OCI-LY7 (cell line): ENCODE data around the gene UMAD1. TPM values are rescaled to one million over a fixed set of nuclear protein-coding genes. Genes with fewer than 3 reads are reported as not detected.

ENCODE experiments used
- BruUV-seq: library from RNA; stranded (reverse); fragments of 400-500 nt; replicated peaks from 2 replicates; lab custom pipeline; 2021; lab: Mats Ljungman, UMichigan
- CTCF ChIA-PET: fragments of 300-600 bp; sonication (Branson Sonifier 250); formaldehyde crosslinking; loops from one replicate; lab custom pipeline; 2022; ENCODE audit warnings: antibody characterized with exemption; ENCODE audit not compliant: unreplicated experiment; lab: Charles Lee
- POLR2A ChIA-PET: fragments of 300-600 bp; sonication (Branson Sonifier 250); formaldehyde crosslinking; loops from one replicate; lab custom pipeline; 2022; ENCODE audit warnings: antibody characterized with exemption; lab: Charles Lee
- DNase-seq: peaks from one replicate; pipeline ENCODE4 v3.0.0-alpha.2; 2015; ENCODE audit warnings: low spot score
- H2AFZ ChIP-seq: fragments of 200-600 bp; sonication (generic), shearing (Covaris generic); 2 replicates; pipeline ENCODE4 v1.6.1; 2014; ENCODE audit warnings: mild to moderate bottlenecking, antibody characterized with exemption, low read length, moderate library complexity
- H3K27ac ChIP-seq: fragments of 200-600 bp; sonication (generic); 2 replicates; pipeline ENCODE4 v1.5.1; 2014; ENCODE audit warnings: mixed run types, low read depth, mild to moderate bottlenecking, moderate library complexity, low read length, inconsistent platforms; ENCODE audit not compliant: poor library complexity, severe bottlenecking
- H3K36me3 ChIP-seq: fragments of 200-600 bp; sonication (generic); 2 replicates; pipeline ENCODE4 v1.6.1; 2014; ENCODE audit warnings: mild to moderate bottlenecking, antibody characterized with exemption, low read length, moderate library complexity, mixed read lengths; ENCODE audit not compliant: insufficient read depth
- H3K4me1 ChIP-seq: fragments of 200-600 bp; sonication (generic); 2 replicates; pipeline ENCODE4 v1.5.1; 2014; ENCODE audit warnings: mild to moderate bottlenecking, low read length; ENCODE audit not compliant: insufficient read depth, poor library complexity, severe bottlenecking
- H3K4me2 ChIP-seq: fragments of 200-600 bp; sonication (generic); 2 replicates; pipeline ENCODE4 v1.6.1; 2014; ENCODE audit warnings: mild to moderate bottlenecking, low read length
- H3K4me3 ChIP-seq: fragments of 200-600 bp; sonication (generic); 2 replicates; pipeline ENCODE4 v1.5.1; 2014; ENCODE audit warnings: mild to moderate bottlenecking, low read depth, low read length; ENCODE audit not compliant: poor library complexity, severe bottlenecking
- H3K79me2 ChIP-seq: fragments of 200-600 bp; sonication (generic); 2 replicates; pipeline ENCODE4 v1.6.1; 2016; ENCODE audit warnings: low read depth, mild to moderate bottlenecking, low read length, moderate library complexity, mixed read lengths; ENCODE audit not compliant: insufficient read depth
- H3K9me2 ChIP-seq: fragments of 200-600 bp; sonication (generic); 2 replicates; pipeline ENCODE4 v1.6.1; 2016; ENCODE audit warnings: mild to moderate bottlenecking, low read length, mixed read lengths; ENCODE audit not compliant: insufficient read depth
- H3K9me3 ChIP-seq: fragments of 200-600 bp; sonication (generic); 2 replicates; pipeline ENCODE4 v1.6.1; 2014; ENCODE audit warnings: mild to moderate bottlenecking, mixed run types, low read length, mixed read lengths
- H4K20me1 ChIP-seq: fragments of 200-600 bp; sonication (generic); 2 replicates; pipeline ENCODE4 v1.6.1; 2014; ENCODE audit warnings: mild to moderate bottlenecking, antibody characterized with exemption, low read length, moderate library complexity, mixed read lengths; ENCODE audit not compliant: insufficient read depth
- CTCF ChIP-seq: fragments of 200-600 bp; sonication (generic); conservative IDR thresholded peaks from 2 replicates; pipeline ENCODE4 v1.5.1; 2014; ENCODE audit warnings: mild to moderate bottlenecking, antibody characterized with exemption, low read length, moderate library complexity, mixed read lengths
- EZH2phosphoT487 ChIP-seq: fragments of 200-600 bp; sonication (generic); IDR thresholded peaks from 2 replicates; pipeline ENCODE4 v1.6.1; 2018; ENCODE audit warnings: low read depth, borderline replicate concordance, mild to moderate bottlenecking, mixed run types, antibody characterized with exemption, low read length, moderate library complexity, mixed read lengths
- intact Hi-C: fragments of 100-400 bp; cut with micrococcal nuclease; formaldehyde crosslinking; loops from one replicate; pipeline ENCODE4 v1.10.0; 2022; ENCODE audit not compliant: unreplicated experiment
- total RNA-seq, 2 experiments: library from RNA; depleted of rRNA in 1 of 2; stranded (reverse); fragments of >200 nt in 1 of 2; shearing (Covaris generic) in 1 of 2; gene quantifications; 2 replicates each; pipeline ENCODE4 v1.2.3, GENCODE V29; 2014 to 2022

Gene UMAD1
- total RNA-seq, 2 experiments from 2014 or later = 8.7 to 15.2 TPM

GRCh38 chr7:7920481-7920880, 279.9 kb downstream of the UMAD1 start:
- TF ChIP-seq EZH2phosphoT487 (no peak), CTCF (no peak)
- peak overlapping the region; percentile 48 for H3K4me3 ChIP-seq
- H2AFZ ChIP-seq = peak overlapping the region; percentile 70
- no peaks in the 10 kb centered on the region; the same call in 1 of the 2 replicates for H3K36me3 ChIP-seq
- no peaks in the 10 kb centered on the region for H3K9me2 ChIP-seq
- no peaks in the 10 kb centered on the region for H4K20me1 ChIP-seq
- peaks cover 74% of the 10 kb centered on the region for H3K4me1 ChIP-seq
- H3K4me2 ChIP-seq = peak overlapping the region; percentile 84
- H3K79me2 ChIP-seq = peaks cover 10% of the 10 kb centered on the region; the same call in 1 of the 2 replicates
- ChIA-PET POLR2A (interaction anchor here (0.7 to 6.2 kb wide), 11 partner anchors 10 to 201 kb away, joined by 4 to 69 read pairs (median 14); partner anchors contain the start of genes GLCCI1 and RPA3), CTCF (interaction anchor here (0.8 kb wide), 2 partner anchors 11 to 43 kb away, joined by 3 to 4 read pairs; no protein-coding TSS in a partner anchor)
- H3K9me3 ChIP-seq = no peaks in the 10 kb centered on the region; the same call in 1 of the 2 replicates
- DNase-seq = peak; percentile 94
- BruUV-seq = no TSS peak
- H3K27ac ChIP-seq = peak overlapping the region; percentile 87
- intact Hi-C loops = loop anchor here (1.0 to 10.0 kb wide), 4 partner anchors 24 to 666 kb away; no protein-coding TSS in a partner anchor

GRCh38 chr7:7921830-7922229, 281.3 kb downstream of the UMAD1 start:
- BruUV-seq = no TSS peak

More at GRCh38 chr7:7921830-7922229, 281.3 kb downstream of the UMAD1 start:
- DNase-seq = peak; percentile 56
- POLR2A ChIA-PET = interaction anchor here (1.2 to 6.2 kb wide), 6 partner anchors 9 to 60 kb away, joined by 3 to 69 read pairs (median 21); partner anchors contain the start of gene GLCCI1
- no peak for TF ChIP-seq CTCF
- TF ChIP-seq EZH2phosphoT487 = no peak
- CTCF ChIA-PET = no interaction called here
- Histone ChIP-seq H3K4me3 (no peak overlapping the region), H3K4me1 (peaks cover 74% of the 10 kb centered on the region), H3K9me3 (no peaks in the 10 kb centered on the region; the same call in 1 of the 2 replicates), H3K27ac (peak overlapping the region; percentile 87), H4K20me1 (no peaks in the 10 kb centered on the region), H3K36me3 (no peaks in the 10 kb centered on the region; the same call in 1 of the 2 replicates), H3K9me2 (no peaks in the 10 kb centered on the region), H3K79me2 (peaks cover 10% of the 10 kb centered on the region; the same call in 1 of the 2 replicates), H3K4me2 (peak overlapping the region; percentile 84), H2AFZ (peak overlapping the region; percentile 70)
- intact Hi-C loops = loop anchor here (5.0 to 10.0 kb wide), 2 partner anchors 150 to 667 kb away; no protein-coding TSS in a partner anchor
